HEK293 (cell line): ENCODE results near the gene CCDC7.

Experiments
- GLIS1 ChIP-seq: fragments of 450-650 bp; formaldehyde crosslinking; IDR thresholded peaks from 2 replicates; pipeline ENCODE4 v1.5.1; 2016; ENCODE audit warnings: missing biosample characterization, missing genetic modification characterization
- KLF10 ChIP-seq: fragments of 450-650 bp; IDR thresholded peaks from 2 replicates; pipeline ENCODE4 v1.5.1; 2018; ENCODE audit warnings: missing biosample characterization, mild to moderate bottlenecking, missing genetic modification characterization
- ZNF292 ChIP-seq: fragments of 450-650 bp; formaldehyde crosslinking; IDR thresholded peaks from 2 replicates; pipeline ENCODE4 v1.5.1; 2016; ENCODE audit warnings: low read depth, missing biosample characterization, missing genetic modification characterization, borderline replicate concordance
- ZNF311 ChIP-seq: fragments of 450-650 bp; formaldehyde crosslinking; IDR thresholded peaks from 2 replicates; pipeline ENCODE4 v1.5.1; 2017; ENCODE audit warnings: missing biosample characterization, missing genetic modification characterization, borderline replicate concordance
- ZSCAN18 ChIP-seq: fragments of 450-650 bp; formaldehyde crosslinking; IDR thresholded peaks from 2 replicates; pipeline ENCODE4 v1.5.1; 2016; ENCODE audit warnings: missing biosample characterization, missing genetic modification characterization
- TF ChIP-seq, protein P1 (sequence below): fragments of 450-650 bp; formaldehyde crosslinking; IDR thresholded peaks from 2 replicates; pipeline ENCODE4 v1.5.1; 2016; ENCODE audit warnings: missing biosample characterization, missing genetic modification characterization
- TF ChIP-seq, protein P2 (sequence below): fragments of 450-650 bp; formaldehyde crosslinking; IDR thresholded peaks from 2 replicates; pipeline ENCODE4 v1.5.1; 2016; ENCODE audit warnings: missing biosample characterization, missing genetic modification characterization

DNA sequence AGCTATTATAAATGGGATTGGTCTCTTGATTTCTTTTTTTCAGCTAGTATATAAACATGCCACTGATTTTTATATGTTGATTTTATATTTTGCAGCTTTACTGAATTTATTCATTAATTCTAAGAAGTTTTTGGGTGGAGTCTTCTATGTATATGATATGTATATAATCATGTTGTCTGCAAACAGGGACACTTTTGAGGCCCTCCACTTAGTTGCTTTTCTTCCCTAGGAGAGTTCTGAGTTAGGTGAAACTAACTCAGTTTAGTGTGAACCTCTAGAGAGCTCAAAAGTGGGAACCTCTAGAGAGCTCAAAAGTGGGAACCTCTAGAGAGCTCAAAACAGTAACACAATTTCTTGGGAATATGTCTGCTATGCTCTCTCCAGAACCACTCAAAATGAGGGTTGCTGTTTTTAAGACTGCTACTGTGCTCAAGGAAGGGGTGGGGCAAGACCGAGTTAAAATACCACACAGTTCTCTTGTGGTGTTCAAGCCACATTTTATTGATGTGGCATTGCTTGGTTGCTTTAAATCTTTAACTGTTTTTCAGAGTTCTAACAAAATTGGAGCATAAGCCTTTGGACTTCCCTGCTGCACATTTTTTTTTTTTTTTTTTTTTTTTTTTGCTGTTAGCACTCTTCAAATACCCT lies 13.2 kb downstream of the CCDC7 start:
- TF ChIP-seq ZSCAN18 (tag by site-specific recombination) (no peak), KLF10 (tag by site-specific recombination) (no peak), ZNF311 (no peak), GLIS1 (tag by site-specific recombination) (no peak), ZNF292 (no peak)
- TF ChIP-seq, protein P1, sequence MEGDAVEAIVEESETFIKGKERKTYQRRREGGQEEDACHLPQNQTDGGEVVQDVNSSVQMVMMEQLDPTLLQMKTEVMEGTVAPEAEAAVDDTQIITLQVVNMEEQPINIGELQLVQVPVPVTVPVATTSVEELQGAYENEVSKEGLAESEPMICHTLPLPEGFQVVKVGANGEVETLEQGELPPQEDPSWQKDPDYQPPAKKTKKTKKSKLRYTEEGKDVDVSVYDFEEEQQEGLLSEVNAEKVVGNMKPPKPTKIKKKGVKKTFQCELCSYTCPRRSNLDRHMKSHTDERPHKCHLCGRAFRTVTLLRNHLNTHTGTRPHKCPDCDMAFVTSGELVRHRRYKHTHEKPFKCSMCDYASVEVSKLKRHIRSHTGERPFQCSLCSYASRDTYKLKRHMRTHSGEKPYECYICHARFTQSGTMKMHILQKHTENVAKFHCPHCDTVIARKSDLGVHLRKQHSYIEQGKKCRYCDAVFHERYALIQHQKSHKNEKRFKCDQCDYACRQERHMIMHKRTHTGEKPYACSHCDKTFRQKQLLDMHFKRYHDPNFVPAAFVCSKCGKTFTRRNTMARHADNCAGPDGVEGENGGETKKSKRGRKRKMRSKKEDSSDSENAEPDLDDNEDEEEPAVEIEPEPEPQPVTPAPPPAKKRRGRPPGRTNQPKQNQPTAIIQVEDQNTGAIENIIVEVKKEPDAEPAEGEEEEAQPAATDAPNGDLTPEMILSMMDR, result no peak
- TF ChIP-seq, protein P2, sequence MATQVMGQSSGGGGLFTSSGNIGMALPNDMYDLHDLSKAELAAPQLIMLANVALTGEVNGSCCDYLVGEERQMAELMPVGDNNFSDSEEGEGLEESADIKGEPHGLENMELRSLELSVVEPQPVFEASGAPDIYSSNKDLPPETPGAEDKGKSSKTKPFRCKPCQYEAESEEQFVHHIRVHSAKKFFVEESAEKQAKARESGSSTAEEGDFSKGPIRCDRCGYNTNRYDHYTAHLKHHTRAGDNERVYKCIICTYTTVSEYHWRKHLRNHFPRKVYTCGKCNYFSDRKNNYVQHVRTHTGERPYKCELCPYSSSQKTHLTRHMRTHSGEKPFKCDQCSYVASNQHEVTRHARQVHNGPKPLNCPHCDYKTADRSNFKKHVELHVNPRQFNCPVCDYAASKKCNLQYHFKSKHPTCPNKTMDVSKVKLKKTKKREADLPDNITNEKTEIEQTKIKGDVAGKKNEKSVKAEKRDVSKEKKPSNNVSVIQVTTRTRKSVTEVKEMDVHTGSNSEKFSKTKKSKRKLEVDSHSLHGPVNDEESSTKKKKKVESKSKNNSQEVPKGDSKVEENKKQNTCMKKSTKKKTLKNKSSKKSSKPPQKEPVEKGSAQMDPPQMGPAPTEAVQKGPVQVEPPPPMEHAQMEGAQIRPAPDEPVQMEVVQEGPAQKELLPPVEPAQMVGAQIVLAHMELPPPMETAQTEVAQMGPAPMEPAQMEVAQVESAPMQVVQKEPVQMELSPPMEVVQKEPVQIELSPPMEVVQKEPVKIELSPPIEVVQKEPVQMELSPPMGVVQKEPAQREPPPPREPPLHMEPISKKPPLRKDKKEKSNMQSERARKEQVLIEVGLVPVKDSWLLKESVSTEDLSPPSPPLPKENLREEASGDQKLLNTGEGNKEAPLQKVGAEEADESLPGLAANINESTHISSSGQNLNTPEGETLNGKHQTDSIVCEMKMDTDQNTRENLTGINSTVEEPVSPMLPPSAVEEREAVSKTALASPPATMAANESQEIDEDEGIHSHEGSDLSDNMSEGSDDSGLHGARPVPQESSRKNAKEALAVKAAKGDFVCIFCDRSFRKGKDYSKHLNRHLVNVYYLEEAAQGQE (tag by site-specific recombination), result no peak
